HG02884 (cell line): ENCODE data around the gene SORCS1.

Experiments used
- ATAC-seq: cut with Tn5 transposase; IDR thresholded peaks from one replicate; pipeline ENCODE4 v1.9.1; 2021; ENCODE audit warnings: mild to moderate bottlenecking, moderate library complexity; ENCODE audit not compliant: unreplicated experiment

Gene SORCS1

DNA sequence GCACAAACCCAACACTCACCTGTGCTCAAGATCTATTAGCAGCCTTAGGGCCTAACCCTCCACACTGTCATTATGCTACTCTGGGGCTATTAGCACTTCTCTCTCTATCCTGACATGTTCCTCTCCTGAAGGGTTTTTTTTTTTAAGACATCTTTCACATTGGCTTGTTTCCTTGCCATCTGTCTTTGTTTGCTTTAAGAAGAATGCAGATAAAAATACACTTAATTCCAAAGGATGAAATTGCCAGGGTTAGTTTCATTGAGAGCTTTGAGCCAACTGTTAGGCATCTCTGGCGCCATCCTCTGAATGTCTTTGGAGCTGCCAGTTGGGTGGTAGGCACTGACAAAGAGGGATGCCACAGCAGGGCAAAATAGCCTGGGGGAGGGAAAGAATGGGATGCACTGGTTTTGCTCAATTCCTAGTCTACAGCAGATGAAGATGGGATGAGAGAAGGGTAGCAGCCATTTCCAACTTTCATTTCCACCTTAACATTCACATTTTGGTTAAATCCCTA lies 399.2 kb downstream of the SORCS1 start:
- no peak for ATAC-seq

DNA sequence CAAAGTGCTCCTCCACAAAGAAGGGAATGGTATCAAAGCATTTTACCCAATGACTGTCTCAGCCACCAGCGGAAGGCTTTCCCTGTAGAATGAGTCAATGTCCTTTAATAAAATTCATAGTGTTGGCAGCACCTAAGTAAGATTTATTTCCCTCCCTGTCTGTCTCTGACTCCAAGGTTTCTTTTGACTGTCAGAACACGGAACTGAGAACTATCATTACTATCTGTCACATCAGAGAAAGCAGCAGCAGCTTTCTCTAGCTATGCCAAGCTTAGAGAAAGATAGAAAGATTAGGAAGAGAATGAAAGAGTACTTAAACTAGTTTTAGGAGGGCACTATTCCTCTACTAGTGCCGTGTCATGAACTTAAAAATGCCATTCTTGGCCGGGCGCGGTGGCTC lies 400.1 kb downstream of the SORCS1 start:
- ATAC-seq = no peak

DNA sequence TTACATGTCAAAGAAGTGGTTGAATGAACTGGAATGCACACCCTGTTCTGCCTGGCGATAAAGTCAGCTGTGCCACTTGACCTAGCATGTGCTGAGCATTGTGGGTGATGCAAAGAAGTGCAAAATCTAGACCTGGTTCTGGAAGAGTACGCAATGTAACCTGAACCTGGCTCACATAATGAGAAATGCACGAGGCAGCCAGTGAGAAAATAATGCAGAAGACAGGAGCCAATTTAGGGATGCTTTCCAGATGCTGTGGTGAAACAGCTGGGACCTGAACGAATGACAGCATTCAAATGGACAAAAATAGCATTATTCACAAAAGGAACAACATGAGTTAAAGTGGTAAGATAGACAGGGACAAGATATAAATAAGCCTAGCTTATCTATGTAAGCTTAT lies 402.6 kb downstream of the SORCS1 start:
- no peak for ATAC-seq

DNA sequence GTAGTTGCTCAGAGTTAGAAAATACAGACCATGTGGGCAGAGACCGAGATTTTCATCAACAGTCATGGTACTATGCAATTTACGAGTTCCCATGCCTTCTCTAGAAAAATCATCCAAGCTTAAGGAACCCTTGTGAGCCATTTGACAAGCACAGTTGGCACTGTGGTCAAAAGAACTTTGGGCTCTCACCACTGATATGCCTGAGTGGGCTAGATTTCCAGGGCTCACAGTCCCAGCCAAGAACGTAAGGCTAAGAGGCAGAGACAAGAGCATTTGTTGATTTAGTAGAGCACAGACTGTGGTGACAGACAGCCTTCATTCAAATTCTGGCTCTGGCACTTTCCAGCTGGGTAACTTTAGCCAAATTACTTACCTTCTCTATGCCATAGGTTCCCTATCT lies 407.0 kb downstream of the SORCS1 start:
- ATAC-seq = no peak

DNA sequence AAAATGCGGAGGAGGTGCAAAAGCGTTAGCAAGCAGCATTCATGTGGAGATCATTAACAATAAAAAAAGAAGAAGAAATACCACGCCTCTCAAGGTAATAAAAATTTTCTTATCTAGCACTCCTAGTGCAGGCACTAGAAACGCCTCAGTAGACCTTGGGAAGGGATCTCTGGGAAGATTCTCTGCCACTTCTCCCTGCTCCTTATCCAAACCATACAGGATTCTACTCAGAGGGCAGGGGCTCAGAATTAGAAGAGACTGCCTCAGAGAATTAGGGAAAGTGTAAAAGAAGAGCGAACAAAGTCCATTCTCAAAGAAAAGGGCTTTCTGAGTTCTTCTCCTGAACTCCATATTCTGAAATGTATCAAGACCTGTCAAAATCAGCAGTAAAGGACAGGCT lies 413.4 kb downstream of the SORCS1 start:
- ATAC-seq = no peak

DNA sequence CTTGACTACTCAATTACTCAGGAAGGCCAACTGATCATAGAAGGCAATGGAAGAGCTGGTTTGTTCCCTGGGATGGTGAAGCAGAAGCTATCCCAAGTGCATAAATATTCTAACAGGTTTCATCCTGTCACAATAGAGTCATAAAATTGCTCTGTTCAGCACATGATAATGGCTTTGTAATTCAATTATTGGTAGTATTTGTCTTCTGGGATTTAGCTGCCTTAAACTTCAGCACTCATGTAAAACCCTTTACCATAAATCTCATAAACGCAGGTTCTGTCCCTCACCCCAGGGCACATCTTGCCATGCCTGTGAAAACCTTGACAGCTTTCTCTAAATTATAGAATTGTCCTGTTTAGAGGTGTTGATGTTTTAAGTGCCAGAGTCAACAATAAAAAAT lies 417.6 kb downstream of the SORCS1 start:
- ATAC-seq = no peak

DNA sequence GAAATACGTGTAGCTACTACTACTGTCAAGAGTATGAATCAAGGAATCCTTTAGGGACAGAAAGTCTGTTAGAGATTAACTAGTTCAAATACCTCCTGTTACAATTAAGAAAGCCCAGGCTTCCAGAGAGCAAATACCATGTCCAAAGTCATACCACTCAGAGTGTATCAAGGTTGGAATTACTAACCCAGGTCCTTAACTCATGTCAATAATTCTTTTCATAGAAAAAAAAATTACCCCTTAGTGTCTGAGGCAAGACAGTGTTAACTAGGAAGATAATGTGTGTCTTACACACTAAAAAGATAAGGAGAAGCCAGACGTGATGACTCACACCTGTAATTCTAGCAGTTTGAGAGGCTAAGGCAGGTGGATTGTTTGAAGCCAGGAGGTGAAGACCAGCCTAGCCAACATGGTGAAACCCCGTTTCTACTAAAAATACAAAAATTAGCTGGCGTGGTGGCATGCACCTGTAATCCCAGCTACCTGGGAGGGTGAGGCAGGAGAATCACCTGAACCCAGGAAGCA lies 423.4 kb downstream of the SORCS1 start:
- no peak for ATAC-seq

DNA sequence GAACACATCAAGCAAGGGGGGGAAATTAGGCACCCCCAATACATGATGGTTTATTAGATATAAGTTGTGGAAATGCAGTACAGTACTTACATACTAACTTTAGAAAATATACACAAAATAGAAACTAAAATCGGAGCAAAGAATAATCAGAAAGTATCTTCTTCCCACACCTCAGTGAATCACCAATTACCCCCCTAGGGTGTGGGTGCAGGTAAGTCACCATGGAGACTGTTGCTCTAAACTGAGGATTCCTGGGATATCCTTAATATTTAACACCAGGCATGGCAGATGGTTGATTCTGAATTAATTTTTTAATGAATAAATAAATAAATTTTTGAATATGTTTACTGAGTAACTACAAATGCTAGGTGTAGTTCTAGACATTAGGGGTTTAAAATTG lies 424.4 kb downstream of the SORCS1 start:
- no peak for ATAC-seq

DNA sequence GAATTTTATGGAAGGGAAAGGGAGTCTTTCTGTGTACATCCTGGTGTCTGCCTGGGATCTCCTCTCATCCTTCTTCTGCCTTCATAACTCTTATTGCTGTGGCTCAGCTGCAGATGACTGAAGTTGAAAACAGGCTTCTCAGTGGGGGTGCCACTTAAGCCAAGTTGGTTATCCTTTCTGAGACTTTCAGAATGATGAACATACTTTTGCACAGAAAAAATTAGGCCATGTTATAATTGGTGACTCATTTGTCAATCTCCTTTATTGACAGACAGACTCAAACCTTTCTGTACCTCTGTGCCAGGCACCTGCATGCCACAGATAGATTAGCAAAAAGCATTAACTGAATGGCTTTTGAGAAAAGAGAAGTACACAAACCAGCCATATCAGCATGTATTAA lies 430.3 kb downstream of the SORCS1 start:
- no peak for ATAC-seq

DNA sequence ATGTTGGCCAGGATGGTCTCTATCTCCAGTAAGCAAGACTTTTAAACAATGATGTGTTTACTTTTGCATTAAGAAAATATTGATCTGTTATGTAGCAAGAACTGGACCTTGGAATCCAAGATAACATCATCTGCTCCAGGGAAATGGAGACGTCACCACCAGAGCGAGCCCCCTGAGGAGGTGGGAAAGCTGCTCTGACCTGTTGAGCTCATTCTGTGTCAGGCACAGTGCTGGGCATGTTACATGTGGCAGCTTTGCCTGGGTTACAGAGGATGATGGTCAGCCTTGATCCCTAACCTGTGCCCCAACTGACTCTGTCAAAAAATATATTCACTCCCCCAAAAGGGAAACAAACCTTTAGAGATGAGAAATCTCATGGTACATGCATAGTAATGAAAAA lies 436.3 kb downstream of the SORCS1 start:
- no peak for ATAC-seq

DNA sequence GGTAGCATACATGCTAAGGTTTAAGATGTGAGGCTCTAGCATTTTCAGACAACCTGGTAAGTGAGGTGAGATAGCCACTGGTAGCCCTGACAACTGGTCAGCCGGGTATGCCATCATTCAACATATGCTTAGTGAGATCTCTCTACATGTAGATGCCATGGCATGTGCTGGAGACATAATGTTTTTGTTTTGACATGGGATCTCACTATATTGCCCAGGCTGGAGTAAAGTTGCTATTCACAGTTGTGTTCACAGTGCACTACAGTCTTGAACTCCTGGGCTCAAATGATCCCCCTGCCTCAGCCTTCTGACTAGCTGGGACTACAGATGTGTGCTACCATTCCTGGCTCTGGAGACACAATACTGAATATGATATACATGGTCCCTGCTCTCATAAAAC lies 437.3 kb downstream of the SORCS1 start:
- ATAC-seq = no peak

DNA sequence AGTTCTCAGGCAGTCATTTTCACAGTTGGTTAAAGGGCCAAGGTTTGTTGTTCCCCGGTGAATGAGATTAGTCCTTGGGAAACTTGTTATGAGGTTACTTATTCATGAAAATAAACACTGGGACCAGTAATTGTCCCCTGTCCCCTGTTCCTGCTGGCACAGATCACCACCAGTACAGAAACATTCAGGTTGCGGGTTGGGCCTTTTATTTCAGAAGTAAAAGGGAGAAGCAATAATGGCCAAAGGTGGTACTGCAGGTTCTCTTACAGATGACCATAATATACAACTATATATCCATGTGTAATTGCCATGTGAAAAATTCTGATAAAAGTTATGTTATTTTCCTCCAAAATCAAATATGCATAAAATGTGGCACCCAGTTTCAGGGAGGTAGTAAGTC lies 442.0 kb downstream of the SORCS1 start:
- ATAC-seq = no peak

DNA sequence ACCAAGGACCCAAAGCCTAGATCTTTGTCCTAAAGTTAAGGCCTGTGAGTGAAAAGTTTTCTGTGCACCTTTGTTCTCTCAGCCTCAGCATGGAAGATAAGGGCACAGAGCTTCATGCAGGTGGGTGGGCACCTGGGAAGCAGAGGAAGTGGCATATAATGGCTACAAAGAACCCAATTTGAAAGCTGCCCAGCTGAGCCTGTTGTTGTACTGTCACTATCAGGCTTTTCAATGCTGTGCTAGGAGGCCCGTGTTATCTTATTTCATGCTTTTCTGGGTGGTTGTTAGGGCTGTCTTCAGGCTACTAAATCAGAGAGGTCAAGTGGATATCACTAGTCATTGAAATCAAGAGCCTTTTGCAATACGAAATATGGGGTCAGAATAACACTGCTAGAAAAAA lies 443.8 kb downstream of the SORCS1 start:
- no peak for ATAC-seq

DNA sequence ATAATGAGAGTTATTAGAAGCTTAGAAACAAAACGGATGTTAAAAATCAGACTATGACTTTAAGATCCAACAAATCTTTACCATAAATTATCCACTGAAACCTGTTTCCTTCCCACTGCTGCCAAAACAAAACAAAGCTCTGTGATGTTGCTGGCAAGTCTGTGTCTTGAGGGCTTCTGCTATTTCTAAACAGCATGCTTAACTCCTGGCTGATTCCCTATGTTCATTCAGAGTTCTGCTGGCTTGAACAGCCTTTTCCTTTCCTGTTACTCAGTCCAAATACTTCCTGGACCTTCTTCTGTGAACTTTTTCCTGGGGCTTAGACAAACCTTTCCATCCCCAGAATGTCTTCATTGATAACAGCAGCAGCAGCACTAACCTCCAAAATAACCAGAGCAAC lies 448.1 kb downstream of the SORCS1 start:
- ATAC-seq = no peak

DNA sequence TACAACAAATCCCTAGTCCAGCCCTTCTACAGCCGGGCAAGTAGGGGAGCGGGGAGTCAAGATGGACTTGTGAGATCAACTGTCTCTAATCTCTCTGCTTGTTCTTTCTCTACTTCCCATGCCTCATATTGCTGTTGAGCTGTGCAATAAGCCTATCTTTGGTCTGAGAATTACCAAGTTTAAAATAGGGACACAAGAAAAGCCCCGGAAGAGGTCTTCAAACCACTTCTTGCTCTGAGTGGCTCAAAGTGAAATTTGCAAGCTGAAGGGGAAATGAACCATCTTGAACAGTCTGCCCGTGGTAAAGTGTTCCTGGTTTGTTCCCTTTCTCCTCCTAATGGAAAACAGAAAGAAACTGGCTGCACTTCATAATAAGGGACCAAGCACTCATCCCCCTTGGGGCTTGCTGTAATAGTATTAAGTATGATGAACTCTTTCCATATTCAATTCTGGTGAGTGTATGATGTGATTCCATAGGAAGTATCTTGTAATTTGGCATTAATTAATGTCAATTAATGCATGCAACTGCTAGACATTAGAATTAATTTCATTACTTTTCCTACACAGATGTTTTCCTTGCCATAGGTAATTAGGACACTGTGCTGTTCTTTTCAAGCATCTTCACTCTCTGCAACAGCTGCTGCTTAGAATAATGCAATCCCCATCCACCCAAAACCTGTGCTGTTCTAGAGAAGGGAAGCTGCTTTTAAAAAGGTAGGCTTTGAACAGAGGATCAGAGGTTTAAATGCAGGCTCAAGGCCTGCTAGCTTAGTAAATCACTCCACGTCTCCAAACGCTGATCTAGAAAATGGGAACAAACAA lies 449.6 kb downstream of the SORCS1 start:
- ATAC-seq = no peak

DNA sequence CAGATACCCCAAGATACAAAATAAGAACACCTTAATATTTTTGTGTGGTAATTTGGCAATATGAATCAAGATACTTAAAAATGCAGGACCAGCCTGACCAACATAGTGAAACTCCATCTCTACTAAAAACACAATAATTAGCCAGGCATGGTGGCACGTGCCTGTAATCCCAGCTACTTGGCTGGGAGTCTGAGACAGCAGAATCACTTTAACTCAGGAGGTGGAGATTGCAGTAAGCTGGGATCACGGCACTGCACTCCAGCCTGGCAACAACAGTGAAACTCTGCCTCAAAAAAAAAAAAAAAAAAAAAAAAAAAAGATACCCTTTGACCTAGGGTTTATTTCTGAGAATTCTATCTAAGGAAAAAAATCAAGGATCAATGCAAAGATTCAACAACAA lies 450.7 kb downstream of the SORCS1 start:
- ATAC-seq = no peak

DNA sequence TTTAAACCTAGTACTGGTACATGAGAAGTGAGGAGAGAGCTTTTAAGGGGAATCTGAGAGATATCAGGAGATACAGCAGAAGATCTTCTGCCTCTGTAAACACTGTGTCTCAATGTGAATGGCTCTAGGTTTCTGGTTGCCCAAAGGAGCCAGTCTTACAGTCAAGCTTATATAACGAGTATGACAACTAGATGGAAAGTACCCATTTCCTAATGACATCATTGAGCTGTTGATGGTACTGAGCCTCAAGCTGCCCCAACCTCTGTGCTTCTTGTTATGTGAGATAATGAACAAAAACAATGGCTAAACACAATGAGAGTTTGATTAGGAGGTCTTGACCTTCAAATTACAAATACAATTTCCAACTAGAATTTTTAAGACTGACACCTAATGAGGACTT lies 451.5 kb downstream of the SORCS1 start:
- ATAC-seq = no peak

DNA sequence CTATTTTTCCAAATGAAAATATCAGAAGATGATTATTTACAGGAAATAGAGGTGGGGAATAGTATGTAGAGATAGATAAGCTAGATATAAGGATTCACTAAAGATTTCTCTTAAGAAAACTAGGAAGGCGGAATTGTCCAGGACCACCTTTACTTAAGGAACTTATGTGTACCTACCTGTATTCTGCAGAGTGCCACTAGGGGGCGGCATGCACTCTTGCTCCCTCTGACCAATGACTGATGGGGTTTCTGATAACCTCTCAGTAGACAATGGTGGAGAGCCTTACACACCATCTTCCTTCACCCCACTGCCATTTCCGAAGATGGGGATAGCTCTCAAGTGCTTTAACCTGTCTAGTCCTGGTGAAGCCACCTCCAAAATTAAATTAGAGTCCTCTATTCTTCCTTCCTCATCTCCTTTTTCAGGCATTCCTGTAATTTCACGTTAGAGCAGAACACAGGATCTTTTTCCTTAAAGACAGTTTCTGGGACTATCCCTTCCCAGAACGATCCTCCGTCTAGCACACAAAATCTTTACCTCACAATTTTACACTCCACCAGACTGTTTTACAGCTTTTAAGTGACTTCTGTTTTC lies 453.1 kb downstream of the SORCS1 start:
- peak; percentile 85 for ATAC-seq

DNA sequence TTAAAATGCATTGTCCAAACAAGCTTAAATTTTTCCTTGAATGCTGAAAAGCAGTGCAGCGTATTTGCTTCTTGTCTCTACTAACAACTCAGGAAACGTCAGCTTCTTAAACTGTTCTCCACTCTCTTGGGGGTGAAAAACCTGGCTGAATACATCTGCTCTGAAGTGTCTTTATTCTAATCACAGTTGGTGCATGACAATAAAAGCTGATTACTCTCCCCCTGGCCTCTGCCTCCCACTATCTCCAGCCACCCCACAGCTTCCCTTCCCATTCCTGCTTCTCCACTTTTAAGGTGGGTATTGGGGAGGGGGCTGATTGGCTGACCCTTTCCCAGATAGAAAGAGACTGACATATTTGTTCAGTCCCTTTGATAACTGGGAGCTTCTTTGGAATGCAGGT lies 456.0 kb downstream of the SORCS1 start:
- no peak for ATAC-seq

DNA sequence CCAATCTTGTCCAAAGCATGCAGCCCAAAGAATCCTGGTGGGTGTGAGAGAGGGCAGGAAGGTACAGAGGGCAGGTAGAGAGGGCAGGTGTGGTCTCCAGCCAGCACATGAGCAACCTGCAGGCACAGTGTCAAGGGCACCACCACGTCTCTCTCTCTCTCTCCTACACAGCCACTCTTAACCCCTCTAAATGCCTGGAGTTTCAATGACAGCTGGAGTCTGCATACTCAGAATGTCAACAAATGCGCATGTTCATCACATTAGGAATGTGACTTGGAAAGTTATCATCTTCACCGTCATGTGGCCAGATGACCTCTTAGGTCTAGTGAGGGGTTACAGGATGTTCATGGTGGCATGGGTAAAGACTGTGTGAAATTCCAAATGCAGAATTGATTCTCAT lies 456.8 kb downstream of the SORCS1 start:
- no peak for ATAC-seq

DNA sequence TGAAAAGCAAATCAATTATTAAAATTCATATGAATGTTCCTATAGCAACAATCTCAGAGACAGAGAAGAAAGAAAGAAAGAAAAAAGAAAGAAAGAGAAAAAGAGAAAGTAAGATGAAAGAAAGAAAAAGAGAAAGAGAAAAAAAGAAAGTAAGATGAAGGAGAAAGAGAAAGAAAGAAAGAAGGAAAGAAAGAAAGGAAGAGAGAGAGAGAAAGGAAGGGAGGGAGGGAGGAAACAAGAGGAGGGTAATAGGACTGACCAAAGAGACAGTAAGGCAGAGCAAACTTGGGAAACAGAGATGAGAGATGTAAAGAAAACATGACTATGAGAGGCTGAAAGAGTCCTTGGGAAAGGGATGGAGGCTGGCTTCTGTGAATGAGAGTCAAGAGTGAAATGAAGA lies 458.4 kb downstream of the SORCS1 start:
- no peak for ATAC-seq

DNA sequence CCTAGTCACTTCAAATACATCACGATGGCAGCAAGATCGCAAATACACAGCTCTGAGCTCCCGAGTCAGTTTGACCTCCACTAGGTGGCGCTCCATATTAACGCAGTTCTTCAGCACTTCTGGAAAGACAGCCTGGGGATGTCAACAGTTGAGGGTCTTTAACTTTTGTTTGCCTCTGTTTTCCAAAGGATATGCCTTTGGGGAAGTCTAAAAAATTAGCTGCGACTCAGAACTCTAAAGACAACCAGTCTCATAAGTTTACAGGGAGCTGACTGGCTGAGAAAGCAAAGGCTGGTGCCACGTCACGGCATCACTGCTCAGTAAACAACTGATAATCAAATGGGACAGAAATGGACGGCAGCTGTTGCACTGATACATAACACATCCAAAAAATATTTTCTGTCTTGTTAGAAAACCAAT lies 458.8 kb downstream of the SORCS1 start:
- ATAC-seq = peak; percentile 90
